Naive B cell (primary cell): ENCODE results near the gene CDC20. TPM values are rescaled to one million over a fixed set of nuclear protein-coding genes. Genes with fewer than 3 reads are reported as not detected.

ENCODE experiments used
- ATAC-seq, 2 donors: fragments of 150-1000 bp; cut with Tn5 transposase; 2 replicates each; pipeline ENCODE4 v1.10.0; 2021; ENCODE audit warnings: low read depth in 2 of 2, mild to moderate bottlenecking in 2 of 2, moderate library complexity in 2 of 2
- DNase-seq: peaks from one replicate; pipeline ENCODE4 v3.0.0; 2022
- H3K27ac Mint-ChIP-seq, 6 donors: one replicate each; pipeline ENCODE4 v1.8.0; 2020 to 2022; ENCODE audit warnings: mild to moderate bottlenecking in 6 of 6, mixed read lengths in 6 of 6, moderate library complexity in 5 of 6, inconsistent platforms in 2 of 6
- H3K27me3 Mint-ChIP-seq, 3 donors: one replicate each; pipeline ENCODE4 v1.8.0; 2021 to 2022; ENCODE audit warnings: mixed read lengths in 3 of 3, mild to moderate bottlenecking in 1 of 3
- H3K36me3 Mint-ChIP-seq, 2 donors: one replicate each; pipeline ENCODE4 v1.8.0; 2020 to 2022; ENCODE audit warnings: mixed read lengths in 2 of 2, inconsistent platforms in 1 of 2, mild to moderate bottlenecking in 1 of 2
- H3K4me1 Mint-ChIP-seq, 3 donors: one replicate each; pipeline ENCODE4 v1.8.0; 2020 to 2022; ENCODE audit warnings: mixed read lengths in 3 of 3, inconsistent platforms in 1 of 3, mild to moderate bottlenecking in 1 of 3, moderate library complexity in 1 of 3
- H3K4me3 Mint-ChIP-seq, 8 donors: one replicate each; pipeline ENCODE4 v1.8.0; 2020 to 2022; ENCODE audit warnings: mild to moderate bottlenecking in 8 of 8, mixed read lengths in 8 of 8, moderate library complexity in 8 of 8, inconsistent platforms in 2 of 8
- H3K9me3 Mint-ChIP-seq, 7 donors: one replicate each; pipeline ENCODE4 v1.8.0; 2020 to 2022; ENCODE audit warnings: mixed read lengths in 7 of 7, mild to moderate bottlenecking in 5 of 7, inconsistent platforms in 2 of 7, moderate library complexity in 1 of 7
- polyA plus RNA-seq, 6 donors: library from polyadenylated mRNA; unstranded; fragments of 300-500 nt; fragmentation: Illumina TruSeq; gene quantifications; one replicate each; pipeline ENCODE4 v1.2.3, GENCODE V29; 2021; ENCODE audit warnings: low read depth in 6 of 6

Gene CDC20
- under 1 TPM in 2 of 6 donors, not detected in 4; 0.16 to 0.28 TPM for polyA plus RNA-seq

DNA sequence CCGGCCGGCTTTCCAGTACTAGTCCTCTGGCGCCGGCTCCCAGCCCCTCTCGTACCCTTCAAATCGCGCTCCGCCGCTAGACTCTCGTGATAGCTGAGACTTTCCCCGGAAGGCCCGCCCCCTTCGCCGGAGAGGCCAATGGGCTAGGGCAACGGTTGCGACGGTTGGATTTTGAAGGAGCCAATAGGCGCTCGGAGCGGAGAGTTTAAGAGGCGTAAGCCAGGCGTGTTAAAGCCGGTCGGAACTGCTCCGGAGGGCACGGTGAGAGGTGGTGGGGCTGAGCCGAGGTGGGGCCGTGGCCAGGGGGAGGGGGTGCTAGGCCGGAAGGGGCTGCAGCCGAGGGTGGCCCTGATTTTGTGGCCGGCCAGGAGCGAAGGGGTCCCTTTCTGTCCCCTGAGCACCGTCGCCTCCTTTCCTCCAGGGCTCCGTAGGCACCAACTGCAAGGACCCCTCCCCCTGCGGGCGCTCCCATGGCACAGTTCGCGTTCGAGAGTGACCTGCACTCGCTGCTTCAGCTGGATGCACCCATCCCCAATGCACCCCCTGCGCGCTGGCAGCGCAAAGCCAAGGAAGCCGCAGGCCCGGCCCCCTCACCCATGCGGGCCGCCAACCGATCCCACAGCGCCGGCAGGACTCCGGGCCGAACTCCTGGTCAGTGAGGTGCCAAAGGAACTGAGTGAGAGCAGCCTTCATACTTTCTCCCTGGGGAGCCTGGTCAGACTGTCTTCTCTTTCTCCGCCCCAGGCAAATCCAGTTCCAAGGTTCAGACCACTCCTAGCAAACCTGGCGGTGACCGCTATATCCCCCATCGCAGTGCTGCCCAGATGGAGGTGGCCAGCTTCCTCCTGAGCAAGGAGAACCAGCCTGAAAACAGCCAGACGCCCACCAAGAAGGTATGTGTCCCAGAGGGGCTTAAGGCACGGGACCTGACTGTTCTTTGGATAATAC is at the start of gene CDC20:
Gene CDC20, plus strand, starts transcription at position 236 of the 948 bp plus-strand sequence. Its CDS starts 235 bp downstream, at position 471.
- no peaks in the 10 kb centered on the region for H3K9me3 Mint-ChIP-seq
- H3K4me3 Mint-ChIP-seq = peak within 1 kb of the TSS; percentile 80 to 96 (median 93)
- DNase-seq (peak; percentile 96), ATAC-seq (peak; percentile 98 to 99)
- peaks cover 13 to 26% (median 21%) of the 10 kb centered on the region in 3 donors for H3K4me1 Mint-ChIP-seq
- peak within 1 kb of the TSS; percentile 64 to 94 (median 88) for H3K27ac Mint-ChIP-seq
- no peaks in the 10 kb centered on the region for H3K27me3 Mint-ChIP-seq
- peaks cover 3 to 16% of the 10 kb centered on the region in 2 donors for H3K36me3 Mint-ChIP-seq

DNA sequence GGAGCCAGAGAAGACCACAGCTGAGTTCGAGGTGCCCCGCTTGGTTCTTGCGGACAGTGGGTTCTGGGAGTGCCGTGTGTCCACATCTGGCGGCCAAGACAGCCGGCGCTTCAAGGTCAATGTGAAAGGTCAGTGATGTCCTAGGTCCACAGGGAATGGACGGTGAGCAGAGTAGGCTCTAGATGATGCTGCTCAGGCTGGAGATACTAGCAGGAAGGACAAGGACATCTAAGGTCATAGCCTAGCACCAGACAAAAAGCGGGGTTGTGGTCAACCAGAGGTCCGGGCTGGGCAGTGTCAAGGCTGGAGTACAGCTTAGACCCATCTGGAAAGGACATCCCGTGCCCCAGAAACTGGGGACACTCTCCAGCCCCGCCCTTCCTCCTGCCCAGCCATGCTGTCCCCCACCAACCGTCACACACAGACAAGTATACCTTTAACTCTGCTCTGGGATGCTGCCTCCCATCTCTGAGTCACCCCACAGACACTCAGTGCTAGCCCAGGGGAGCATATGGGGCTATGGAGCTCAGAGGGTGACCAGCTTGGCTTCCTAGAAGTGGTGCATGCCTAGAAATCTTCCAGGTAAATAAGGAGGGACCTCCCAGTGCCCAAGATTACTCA is 49.3 kb upstream of the CDC20 start:
- H3K9me3 Mint-ChIP-seq = no peaks in the 10 kb centered on the region
- ATAC-seq (no peak), DNase-seq (no peak)
- H3K36me3 Mint-ChIP-seq = no peaks in the 10 kb centered on the region
- peaks cover 0 to 20% (median 6%) of the 10 kb centered on the region in 3 donors for H3K27me3 Mint-ChIP-seq
- H3K4me3 Mint-ChIP-seq = no peak overlapping the region
- peaks cover 0 to under 1% (median 0%) of the 10 kb centered on the region in 3 donors for H3K4me1 Mint-ChIP-seq
- H3K27ac Mint-ChIP-seq = no peak overlapping the region

DNA sequence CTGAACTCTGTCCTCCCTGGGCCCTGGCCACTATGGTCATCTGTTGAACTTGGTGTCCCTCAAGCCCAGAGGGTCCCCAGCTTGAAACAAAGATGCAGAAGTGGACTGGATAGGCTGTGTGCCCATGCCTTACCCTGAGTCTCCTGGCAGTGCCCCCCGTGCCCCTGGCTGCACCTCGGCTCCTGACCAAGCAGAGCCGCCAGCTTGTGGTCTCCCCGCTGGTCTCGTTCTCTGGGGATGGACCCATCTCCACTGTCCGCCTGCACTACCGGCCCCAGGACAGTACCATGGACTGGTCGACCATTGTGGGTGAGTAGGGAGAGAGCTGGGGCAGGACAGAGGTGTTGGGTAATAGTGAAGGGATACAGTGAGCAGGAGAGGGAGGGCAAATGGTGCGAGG is 47.3 kb upstream of the CDC20 start:
- Mint-ChIP-seq H3K4me3 (no peak overlapping the region), H3K36me3 (no peaks in the 10 kb centered on the region), H3K9me3 (no peaks in the 10 kb centered on the region), H3K27ac (peak overlapping the region in 1 of 6 donors; percentile 56), H3K4me1 (no peaks in the 10 kb centered on the region), H3K27me3 (peaks cover 0 to 14% (median 6%) of the 10 kb centered on the region in 3 donors)
- DNase-seq = no peak
- ATAC-seq = no peak

DNA sequence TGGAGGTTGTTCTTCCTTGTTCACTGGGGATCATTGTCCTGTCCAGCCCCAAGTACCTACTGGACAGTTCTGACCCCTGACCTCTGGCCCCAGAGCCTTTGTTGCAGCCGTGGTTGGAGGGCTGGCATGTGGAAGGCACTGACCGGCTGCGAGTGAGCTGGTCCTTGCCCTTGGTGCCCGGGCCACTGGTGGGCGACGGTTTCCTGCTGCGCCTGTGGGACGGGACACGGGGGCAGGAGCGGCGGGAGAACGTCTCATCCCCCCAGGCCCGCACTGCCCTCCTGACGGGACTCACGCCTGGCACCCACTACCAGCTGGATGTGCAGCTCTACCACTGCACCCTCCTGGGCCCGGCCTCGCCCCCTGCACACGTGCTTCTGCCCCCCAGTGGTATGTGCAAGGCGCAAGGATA is 46.6 kb upstream of the CDC20 start:
- no peak overlapping the region for H3K27ac Mint-ChIP-seq
- H3K36me3 Mint-ChIP-seq = no peaks in the 10 kb centered on the region
- peak overlapping the region in 1 of 8 donors; percentile 35 for H3K4me3 Mint-ChIP-seq
- peaks cover 0 to 11% (median 6%) of the 10 kb centered on the region in 3 donors for H3K27me3 Mint-ChIP-seq
- H3K4me1 Mint-ChIP-seq = no peaks in the 10 kb centered on the region
- DNase-seq (no peak), ATAC-seq (no peak)
- no peaks in the 10 kb centered on the region for H3K9me3 Mint-ChIP-seq

DNA sequence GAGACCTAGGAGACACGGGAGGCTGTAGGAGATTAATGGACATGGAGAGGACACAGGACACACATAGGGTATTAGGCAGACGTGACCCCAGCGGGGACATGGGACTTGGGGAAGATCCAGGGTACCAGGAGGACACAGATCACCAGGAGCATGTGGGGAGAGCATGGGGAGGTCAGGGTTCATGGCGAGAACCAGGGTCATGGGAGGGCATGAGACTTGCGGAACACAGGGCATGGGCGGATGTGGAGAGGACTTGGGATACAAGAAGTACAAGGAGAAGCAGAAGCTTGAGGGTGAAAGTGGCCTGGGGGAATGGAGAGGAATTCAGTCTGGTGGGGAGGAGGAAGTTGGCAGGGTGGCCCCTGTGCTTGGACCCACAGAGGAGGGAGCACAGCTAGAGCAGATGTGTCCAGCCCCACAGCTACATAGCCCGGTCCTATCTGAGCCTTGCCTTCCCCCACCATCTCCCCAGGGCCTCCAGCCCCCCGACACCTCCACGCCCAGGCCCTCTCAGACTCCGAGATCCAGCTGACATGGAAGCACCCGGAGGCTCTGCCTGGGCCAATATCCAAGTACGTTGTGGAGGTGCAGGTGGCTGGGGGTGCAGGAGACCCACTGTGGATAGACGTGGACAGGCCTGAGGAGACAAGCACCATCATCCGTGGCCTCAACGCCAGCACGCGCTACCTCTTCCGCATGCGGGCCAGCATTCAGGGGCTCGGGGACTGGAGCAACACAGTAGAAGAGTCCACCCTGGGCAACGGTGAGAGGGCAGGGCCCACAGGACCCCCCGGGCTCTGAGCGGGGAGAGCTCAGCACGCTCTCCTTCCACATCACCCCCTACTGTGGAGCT is 45.9 kb upstream of the CDC20 start:
- peaks cover 0 to under 1% (median 0%) of the 10 kb centered on the region in 7 donors for H3K9me3 Mint-ChIP-seq
- no peak for ATAC-seq
- H3K27me3 Mint-ChIP-seq = peaks cover 0 to 8% (median 2%) of the 10 kb centered on the region in 3 donors
- H3K4me3 Mint-ChIP-seq = peak overlapping the region in 1 of 8 donors; percentile 35
- H3K4me1 Mint-ChIP-seq = no peaks in the 10 kb centered on the region
- no peak overlapping the region for H3K27ac Mint-ChIP-seq
- DNase-seq = no peak
- no peaks in the 10 kb centered on the region for H3K36me3 Mint-ChIP-seq

DNA sequence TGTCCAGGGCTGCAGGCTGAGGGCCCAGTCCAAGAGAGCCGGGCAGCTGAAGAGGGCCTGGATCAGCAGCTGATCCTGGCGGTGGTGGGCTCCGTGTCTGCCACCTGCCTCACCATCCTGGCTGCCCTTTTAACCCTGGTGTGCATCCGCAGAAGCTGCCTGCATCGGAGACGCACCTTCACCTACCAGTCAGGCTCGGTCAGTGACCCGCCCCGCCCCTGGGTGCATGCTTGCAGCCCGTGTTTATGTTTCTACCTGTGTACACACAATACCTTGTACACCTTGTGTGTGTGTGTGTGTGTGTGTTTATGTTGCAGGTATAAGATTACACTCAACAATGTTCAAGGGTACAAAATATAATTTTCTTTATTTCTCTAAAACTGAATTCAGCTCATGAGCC is 45.0 kb upstream of the CDC20 start:
- Mint-ChIP-seq H3K27ac (peak overlapping the region in 1 of 6 donors; percentile 79), H3K9me3 (peaks cover 0 to 1% (median 0%) of the 10 kb centered on the region in 7 donors), H3K36me3 (no peaks in the 10 kb centered on the region)

DNA sequence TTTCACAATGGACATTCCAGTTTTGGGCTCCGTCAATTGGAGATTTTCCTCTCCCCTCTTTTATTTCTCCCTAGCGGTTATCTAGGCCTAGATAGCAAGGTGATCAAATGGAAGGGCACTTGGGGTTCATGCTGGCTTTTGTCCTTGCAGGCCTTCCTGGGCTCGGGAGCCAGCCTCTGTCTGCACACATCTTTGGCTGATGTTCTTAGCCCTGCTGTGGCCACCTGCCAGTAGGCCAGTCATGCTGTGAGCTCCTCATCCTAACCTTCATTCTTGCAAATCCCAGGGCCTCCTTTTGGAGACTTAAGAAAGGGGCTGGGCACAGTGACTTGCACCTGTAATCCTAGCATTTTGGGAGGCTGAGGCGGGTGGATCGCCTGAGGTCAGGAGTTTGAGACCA is 44.5 kb upstream of the CDC20 start:
- no peaks in the 10 kb centered on the region for H3K27me3 Mint-ChIP-seq
- no peak overlapping the region for H3K4me3 Mint-ChIP-seq
- H3K4me1 Mint-ChIP-seq = peaks cover 0 to 2% (median 0%) of the 10 kb centered on the region in 3 donors
- H3K9me3 Mint-ChIP-seq = peaks cover 0 to 1% (median 0%) of the 10 kb centered on the region in 7 donors
- ATAC-seq = no peak
- peak overlapping the region in 1 of 6 donors; percentile 25 for H3K27ac Mint-ChIP-seq
- H3K36me3 Mint-ChIP-seq = no peaks in the 10 kb centered on the region
- DNase-seq = no peak

More for the DNA sequence above, 45.0 kb upstream of the CDC20 start:
- ATAC-seq (no peak), DNase-seq (no peak)
- no peaks in the 10 kb centered on the region for H3K27me3 Mint-ChIP-seq
- H3K4me3 Mint-ChIP-seq = no peak overlapping the region
- peaks cover 0 to under 1% (median 0%) of the 10 kb centered on the region in 3 donors for H3K4me1 Mint-ChIP-seq

DNA sequence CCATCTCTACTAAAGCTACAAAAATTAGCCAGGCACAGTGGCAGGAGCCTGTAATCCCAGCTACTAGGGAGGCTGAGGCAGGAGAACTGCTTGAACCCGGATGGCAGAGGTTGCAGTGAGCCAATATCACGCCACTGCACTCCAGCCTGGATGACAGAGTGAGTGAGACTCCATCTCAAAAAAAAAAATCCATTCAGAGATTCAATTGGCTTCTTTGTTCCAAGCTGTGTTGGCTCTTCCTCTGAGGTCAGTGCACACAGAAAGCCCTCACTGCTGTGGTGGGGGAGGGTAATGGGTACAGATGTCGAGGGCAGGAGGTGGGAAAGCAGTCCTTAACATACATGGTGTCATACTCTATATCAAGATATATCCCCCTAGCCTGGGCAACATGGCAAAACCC is 43.3 kb upstream of the CDC20 start:
- Mint-ChIP-seq H3K27ac (peak overlapping the region in 1 of 6 donors; percentile 42), H3K4me3 (no peak overlapping the region), H3K9me3 (peaks cover 0 to 1% (median 0%) of the 10 kb centered on the region in 7 donors), H3K36me3 (no peaks in the 10 kb centered on the region), H3K27me3 (no peaks in the 10 kb centered on the region), H3K4me1 (peaks cover 0 to 2% (median 0%) of the 10 kb centered on the region in 3 donors)
- no peak for DNase-seq
- no peak for ATAC-seq

DNA sequence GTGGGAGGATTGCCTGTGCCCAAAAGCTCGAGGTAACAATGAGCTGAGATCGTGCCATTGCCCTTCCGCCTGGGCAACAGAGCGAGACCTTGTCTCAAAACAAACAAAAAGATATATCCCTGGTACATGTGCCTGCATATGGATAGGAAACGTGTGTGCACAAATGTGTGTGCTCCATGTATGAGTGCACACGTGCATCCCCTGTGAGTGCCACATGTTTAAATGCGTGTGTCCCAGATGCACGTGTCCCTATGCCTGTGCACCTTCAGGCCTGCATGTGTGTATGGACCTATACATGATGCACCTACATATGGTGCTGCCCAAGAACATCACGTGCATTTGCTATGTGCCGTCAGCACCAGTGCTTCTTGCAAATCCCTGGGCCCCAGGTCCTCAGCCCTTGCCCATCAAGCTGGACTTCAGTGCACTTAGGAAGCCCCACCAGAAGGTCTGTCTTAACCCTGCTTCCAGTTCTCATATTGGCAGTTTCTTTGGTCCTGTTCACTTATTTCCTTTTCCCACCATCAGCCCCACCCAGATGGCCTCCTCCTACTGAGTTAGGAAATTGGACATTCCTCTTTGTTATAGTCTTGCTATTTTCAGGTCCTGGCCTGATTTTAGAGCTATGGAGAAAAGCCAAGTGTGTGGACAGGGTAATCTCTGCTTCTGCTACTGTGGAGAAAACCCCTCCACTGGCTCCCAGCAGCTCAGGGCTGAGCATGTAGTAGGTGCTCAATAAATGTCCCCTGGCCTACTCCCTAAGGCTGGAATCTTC is 42.6 kb upstream of the CDC20 start:
- no peaks in the 10 kb centered on the region for H3K36me3 Mint-ChIP-seq
- H3K4me1 Mint-ChIP-seq = peaks cover 0 to 2% (median 0%) of the 10 kb centered on the region in 3 donors
- H3K9me3 Mint-ChIP-seq = peaks cover 0 to 1% (median 0%) of the 10 kb centered on the region in 7 donors
- ATAC-seq (no peak), DNase-seq (no peak)
- H3K27me3 Mint-ChIP-seq = no peaks in the 10 kb centered on the region
- no peak overlapping the region for H3K27ac Mint-ChIP-seq
- H3K4me3 Mint-ChIP-seq = no peak overlapping the region

DNA sequence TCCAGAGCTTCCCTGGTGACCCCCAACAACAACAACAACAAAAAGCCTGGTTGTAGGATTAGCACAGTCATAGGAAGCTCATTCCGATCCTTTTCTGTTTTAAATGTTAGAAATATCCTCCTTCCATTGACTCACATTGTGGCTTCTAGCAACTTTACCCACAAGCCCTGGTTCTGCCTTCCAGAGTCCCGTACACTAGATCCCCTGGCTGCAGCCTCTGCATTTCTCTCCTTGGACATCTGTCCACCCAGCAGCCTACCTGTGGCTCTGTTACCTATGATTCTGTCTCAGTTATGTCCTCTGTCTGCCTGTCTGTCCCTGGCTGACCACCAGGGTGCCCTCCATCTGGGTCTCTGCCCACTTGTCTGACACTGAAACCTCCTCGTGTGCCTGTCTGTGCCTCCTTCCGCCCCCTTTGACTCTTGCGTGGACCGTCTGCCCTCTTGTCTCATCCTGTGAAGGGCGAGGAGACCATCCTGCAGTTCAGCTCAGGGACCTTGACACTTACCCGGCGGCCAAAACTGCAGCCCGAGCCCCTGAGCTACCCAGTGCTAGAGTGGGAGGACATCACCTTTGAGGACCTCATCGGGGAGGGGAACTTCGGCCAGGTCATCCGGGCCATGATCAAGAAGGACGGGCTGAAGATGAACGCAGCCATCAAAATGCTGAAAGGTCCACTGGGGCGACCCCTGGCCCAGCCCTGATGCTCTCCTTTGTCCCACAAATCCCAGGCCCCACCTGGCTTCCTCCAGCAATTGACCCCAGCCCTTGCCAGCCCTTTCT is 41.9 kb upstream of the CDC20 start:
- H3K4me1 Mint-ChIP-seq = peaks cover 0 to 2% (median 0%) of the 10 kb centered on the region in 3 donors
- H3K27ac Mint-ChIP-seq = peak overlapping the region in 1 of 6 donors; percentile 67
- ATAC-seq (no peak), DNase-seq (no peak)
- H3K36me3 Mint-ChIP-seq = no peaks in the 10 kb centered on the region
- peaks cover 0 to 1% (median 0%) of the 10 kb centered on the region in 7 donors for H3K9me3 Mint-ChIP-seq
- H3K4me3 Mint-ChIP-seq = peak overlapping the region in 1 of 8 donors; percentile 66
- no peaks in the 10 kb centered on the region for H3K27me3 Mint-ChIP-seq

DNA sequence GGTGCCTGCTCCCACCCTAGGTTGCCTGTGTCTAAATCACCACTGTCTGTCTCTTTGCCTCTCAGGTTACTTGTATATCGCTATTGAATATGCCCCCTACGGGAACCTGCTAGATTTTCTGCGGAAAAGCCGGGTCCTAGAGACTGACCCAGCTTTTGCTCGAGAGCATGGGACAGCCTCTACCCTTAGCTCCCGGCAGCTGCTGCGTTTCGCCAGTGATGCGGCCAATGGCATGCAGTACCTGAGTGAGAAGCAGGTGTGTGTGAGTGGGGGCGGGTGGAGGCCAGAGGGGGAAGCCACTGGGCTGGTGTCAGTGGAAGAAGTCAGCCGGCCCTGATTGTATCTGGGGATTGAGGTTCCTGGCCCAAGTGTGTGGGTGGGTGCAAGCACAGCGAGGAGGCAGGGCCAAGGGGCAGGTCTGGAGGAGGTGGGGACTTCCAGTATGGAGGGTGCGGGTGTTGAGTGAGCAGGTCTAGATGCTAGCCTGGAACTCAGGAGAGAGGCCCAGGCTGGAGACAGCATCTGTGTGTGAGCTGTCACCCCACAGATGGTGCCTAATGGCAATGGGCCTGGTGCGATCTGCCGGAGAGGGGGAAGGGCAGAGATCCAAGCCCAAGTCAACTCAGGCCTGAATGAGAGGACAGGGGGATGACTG is 40.8 kb upstream of the CDC20 start:
- ATAC-seq = no peak
- H3K36me3 Mint-ChIP-seq = no peaks in the 10 kb centered on the region
- no peaks in the 10 kb centered on the region for H3K27me3 Mint-ChIP-seq
- peaks cover 0 to 2% (median 0%) of the 10 kb centered on the region in 3 donors for H3K4me1 Mint-ChIP-seq
- DNase-seq = no peak
- H3K9me3 Mint-ChIP-seq = peaks cover 0 to 1% (median 0%) of the 10 kb centered on the region in 7 donors
- H3K4me3 Mint-ChIP-seq = no peak overlapping the region
- H3K27ac Mint-ChIP-seq = peak overlapping the region in 1 of 6 donors; percentile 77
